Psoas muscle (tissue), 8 donors: Measurements from ENCODE around the gene TNS3. TPM values are rescaled to one million over a fixed set of nuclear protein-coding genes. Genes with fewer than 3 reads are reported as not detected.

Source experiments
- ATAC-seq, 4 donors: fragments of 200-7000 bp; cut with Tn5 transposase; one replicate each; pipeline ENCODE4 v1.9.1; 2020; ENCODE audit warnings: moderate library complexity in 3 of 4, mild to moderate bottlenecking in 2 of 4
- DNase-seq, 2 donors: peaks; one replicate each; pipeline ENCODE4 v3.0.0-alpha.2; 2020
- H3K27ac ChIP-seq: fragments of 200-600 bp; one replicate; pipeline ENCODE4 v1.8.0; 2022
- H3K27me3 ChIP-seq, 3 donors: fragments of 200-600 bp in 1 of 3; one replicate each; pipeline versions ENCODE4 v1.6.1 to v1.8.0; 2013 to 2022; ENCODE audit warnings: low read length in 2 of 3, mild to moderate bottlenecking in 2 of 3, moderate library complexity in 1 of 3; ENCODE audit not compliant: insufficient read depth in 3 of 3
- H3K36me3 ChIP-seq, 2 donors: fragments of 200-600 bp in 1 of 2; one replicate each; pipeline versions ENCODE4 v1.6.1 to v1.8.0; 2013 to 2022; ENCODE audit warnings: low read depth in 1 of 2, mild to moderate bottlenecking in 1 of 2, moderate library complexity in 1 of 2; ENCODE audit not compliant: insufficient read depth in 1 of 2
- H3K4me1 ChIP-seq: fragments of 200-600 bp; one replicate; pipeline ENCODE4 v1.8.0; 2022
- H3K4me3 ChIP-seq: fragments of 200-600 bp; one replicate; pipeline ENCODE4 v1.8.0; 2022; ENCODE audit warnings: mild to moderate bottlenecking
- H3K9me3 ChIP-seq: fragments of 200-600 bp; one replicate; pipeline ENCODE4 v1.8.0; 2022
- WGBS, 3 donors: extraction: QIAGEN DNeasy Blood & Tissue Kit; methylation state at CpG; one replicate each; pipeline versions ENCODE4 v1.1.6 to v1.1.7; 2013; 5-methylcytosine and 5-hydroxymethylcytosine counted together
- intact Hi-C, 2 donors: fragments of 100-400 bp; cut with DNase I; formaldehyde crosslinking; loops; one replicate each; pipeline versions ENCODE4 v1.11.0 to v1.14.2; 2022
- polyA plus RNA-seq, 3 donors: library from polyadenylated mRNA; stranded (reverse); fragments of 200-250 nt; gene quantifications; one replicate each; pipeline ENCODE4 v1.2.3, GENCODE V29; 2013
- total RNA-seq, 4 donors: library from RNA; stranded (reverse); fragmentation: NEBNext Ultra II Directional in 2 of 4; extraction: Animal tissue kit (Norgen Biotek cat#: 25700) in 2 of 4; gene quantifications; one replicate each; pipeline versions ENCODE4 v1.2.1 to v1.2.4, GENCODE V29; 2021 to 2023
- TF ChIP-seq, protein P1 (sequence below): fragments of 200-600 bp; IDR thresholded peaks from one replicate; pipeline ENCODE4 v1.8.0; 2022; ENCODE audit warnings: antibody characterized with exemption
- donor health status: healthy with polysubstance abuse.
- donor health status: DM: no; HTN: no; CAD: no; lungs with moderate emphysema.
- donor health status: Bipolar disorder and iron deficiency.
- donor health status: healthy.
- donor health status: DM: yes; HTN: yes; CAD: no.
- donor health status: DM: no; HTN: no; CAD: no.
- donor health status: DM: no; HTN: no; CAD: no.
- donor health status: DM: yes; HTN: yes; CAD: no.

The TNS3 gene
- total and polyA plus RNA-seq, 7 donors: 11.5 to 75.3 (median 35.0) TPM

DNA sequence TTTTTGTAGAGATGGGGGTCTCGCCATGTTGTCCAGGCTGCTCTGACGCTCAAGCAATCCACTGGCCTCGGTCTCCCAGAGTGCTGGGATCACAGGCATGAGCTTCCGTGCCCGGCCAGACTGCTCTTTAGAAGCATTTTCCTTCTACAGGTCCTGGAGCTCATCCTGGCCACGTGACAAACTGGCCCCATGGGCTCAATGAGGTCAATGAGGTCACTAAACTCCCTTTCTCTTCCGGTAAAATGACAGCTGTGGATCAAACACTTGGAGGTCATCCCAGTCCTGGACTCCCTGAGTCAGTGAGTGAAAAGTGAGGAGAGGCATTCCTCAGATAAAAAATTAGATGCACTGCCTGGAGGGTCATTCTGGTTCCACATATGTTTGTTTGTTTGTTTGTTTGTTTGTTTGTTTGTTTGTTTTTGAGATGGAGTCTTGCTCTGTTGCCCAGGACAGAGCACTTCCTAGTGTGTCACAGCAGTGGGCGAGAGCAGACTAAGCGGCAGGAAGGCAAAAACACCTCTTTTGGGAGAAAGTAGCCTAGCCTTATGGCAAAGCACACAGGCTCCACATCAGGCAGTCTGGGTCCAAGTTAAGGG lies 134.9 kb downstream of the TNS3 start:
- intact Hi-C loops: loop anchor here (5.0 to 10.0 kb wide), 3 partner anchors 35 to 128 kb away; no protein-coding TSS in a partner anchor
- ATAC-seq: peak; percentile 41 to 58 (median 52)

DNA sequence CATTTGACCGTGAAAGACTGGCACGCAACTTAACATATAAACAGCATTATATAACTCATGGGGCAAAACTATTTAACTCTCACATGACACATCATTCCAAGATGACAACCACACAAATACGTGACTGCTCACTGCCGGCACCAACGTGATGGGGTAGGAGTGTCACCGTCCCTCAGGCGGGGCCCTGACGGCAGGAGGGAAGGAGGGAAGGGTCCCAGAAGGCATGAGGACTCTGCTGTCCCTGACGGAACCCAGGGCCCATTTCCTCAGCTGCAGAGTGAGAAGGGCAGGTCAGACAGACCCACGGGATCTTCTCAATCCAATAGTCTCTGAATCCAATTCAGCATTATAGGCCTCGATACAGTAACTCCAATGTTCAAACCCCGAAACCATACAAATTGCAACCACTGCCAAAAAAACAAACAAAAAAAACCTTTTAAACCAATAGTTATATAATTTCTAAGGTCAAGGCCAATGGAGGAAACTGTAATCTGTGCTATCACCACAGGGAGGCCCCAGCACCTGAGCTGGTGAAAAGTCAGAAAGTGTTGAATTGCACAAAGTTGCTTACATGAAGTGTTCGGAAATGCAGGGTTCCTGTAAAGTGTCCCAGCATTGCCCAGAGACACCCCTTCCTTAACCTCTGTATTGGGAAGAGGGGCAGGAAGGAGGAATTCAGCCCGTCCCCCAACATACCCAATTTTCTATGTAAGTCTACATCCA lies 137.4 kb downstream of the TNS3 start:
- H3K36me3 ChIP-seq: peaks cover 0 to 3% of the 10 kb centered on the region in 2 donors
- no peaks in the 10 kb centered on the region for H3K27me3 ChIP-seq
- no peak for DNase-seq
- ATAC-seq: peak in 1 of 4 donors; percentile 48
- TF ChIP-seq, protein P1, sequence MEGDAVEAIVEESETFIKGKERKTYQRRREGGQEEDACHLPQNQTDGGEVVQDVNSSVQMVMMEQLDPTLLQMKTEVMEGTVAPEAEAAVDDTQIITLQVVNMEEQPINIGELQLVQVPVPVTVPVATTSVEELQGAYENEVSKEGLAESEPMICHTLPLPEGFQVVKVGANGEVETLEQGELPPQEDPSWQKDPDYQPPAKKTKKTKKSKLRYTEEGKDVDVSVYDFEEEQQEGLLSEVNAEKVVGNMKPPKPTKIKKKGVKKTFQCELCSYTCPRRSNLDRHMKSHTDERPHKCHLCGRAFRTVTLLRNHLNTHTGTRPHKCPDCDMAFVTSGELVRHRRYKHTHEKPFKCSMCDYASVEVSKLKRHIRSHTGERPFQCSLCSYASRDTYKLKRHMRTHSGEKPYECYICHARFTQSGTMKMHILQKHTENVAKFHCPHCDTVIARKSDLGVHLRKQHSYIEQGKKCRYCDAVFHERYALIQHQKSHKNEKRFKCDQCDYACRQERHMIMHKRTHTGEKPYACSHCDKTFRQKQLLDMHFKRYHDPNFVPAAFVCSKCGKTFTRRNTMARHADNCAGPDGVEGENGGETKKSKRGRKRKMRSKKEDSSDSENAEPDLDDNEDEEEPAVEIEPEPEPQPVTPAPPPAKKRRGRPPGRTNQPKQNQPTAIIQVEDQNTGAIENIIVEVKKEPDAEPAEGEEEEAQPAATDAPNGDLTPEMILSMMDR: peak; percentile 52
- intact Hi-C loops: loop anchor here (5.0 to 10.0 kb wide), 4 partner anchors 38 to 138 kb away; partner anchors contain the start of gene TNS3 (in 1 of the 2)
- peaks cover 48% of the 10 kb centered on the region for H3K4me1 ChIP-seq
- no peak overlapping the region for H3K4me3 ChIP-seq
- 74 to 84% (median 74%) methylated on average over 14 of the region's 14 CpGs for WGBS, 3 donors
- H3K27ac ChIP-seq: peak overlapping the region; percentile 94
- no peaks in the 10 kb centered on the region for H3K9me3 ChIP-seq

More for the DNA sequence above, 134.9 kb downstream of the TNS3 start:
- Histone ChIP-seq H3K4me3 (no peak overlapping the region), H3K27ac (peak overlapping the region; percentile 94), H3K27me3 (no peaks in the 10 kb centered on the region), H3K36me3 (no peaks in the 10 kb centered on the region), H3K4me1 (peaks cover 62% of the 10 kb centered on the region), H3K9me3 (no peaks in the 10 kb centered on the region)
- WGBS, 3 donors: 46 to 50% (median 48%) methylated on average over 9 of the region's 9 CpGs
- TF ChIP-seq, protein P1: no peak
- DNase-seq: peak in 1 of 2 donors; percentile 56

DNA sequence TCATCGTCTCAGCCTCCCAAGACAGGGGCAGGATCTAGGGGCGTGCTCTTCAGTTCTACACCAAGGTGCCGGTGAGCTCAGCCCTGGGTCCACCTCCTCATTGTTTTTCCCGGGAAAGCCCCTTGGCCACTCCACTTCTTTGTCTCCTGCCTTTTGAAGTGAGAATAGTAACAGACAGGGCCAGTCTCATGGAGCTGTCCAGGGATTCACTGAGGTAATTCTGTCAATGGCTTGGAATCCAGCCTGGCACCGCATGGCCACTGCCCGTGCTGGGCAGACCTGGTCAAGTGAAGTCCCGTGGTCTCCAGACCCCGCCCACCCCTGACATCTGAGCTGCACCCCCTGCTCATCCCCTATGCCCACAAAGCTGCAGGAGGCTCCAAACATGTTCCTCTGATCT lies 138.9 kb downstream of the TNS3 start:
- TF ChIP-seq, protein P1: no peak
- ATAC-seq (peak in 1 of 4 donors; percentile 33), DNase-seq (no peak)
- no peaks in the 10 kb centered on the region for H3K27me3 ChIP-seq
- no peak overlapping the region for H3K4me3 ChIP-seq
- no peaks in the 10 kb centered on the region for H3K9me3 ChIP-seq
- no peak overlapping the region for H3K27ac ChIP-seq
- intact Hi-C loops: loop anchor here (5.0 to 10.0 kb wide), 2 partner anchors 132 to 139 kb away; partner anchors contain the start of gene TNS3 (in 1 of the 2)
- 49 to 61% (median 57%) methylated on average over 8 of the region's 8 CpGs for WGBS, 3 donors
- peaks cover 5 to 18% of the 10 kb centered on the region in 2 donors for H3K36me3 ChIP-seq
- H3K4me1 ChIP-seq: peaks cover 48% of the 10 kb centered on the region

DNA sequence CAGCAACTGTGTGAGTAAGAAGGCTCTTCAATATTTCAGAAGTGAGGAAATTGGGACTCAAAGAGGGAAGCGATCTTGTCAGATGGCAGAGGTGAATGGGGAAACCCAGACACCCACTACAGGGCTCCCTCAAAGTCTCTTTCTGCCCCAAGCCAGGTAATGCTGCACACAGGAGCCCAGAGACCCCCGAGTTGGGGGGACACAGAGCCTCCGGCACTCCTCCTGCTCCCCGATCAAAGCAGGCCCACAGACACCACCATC lies 139.4 kb downstream of the TNS3 start:
- TF ChIP-seq, protein P1: no peak
- ATAC-seq (no peak), DNase-seq (no peak)
- peaks cover 5 to 22% of the 10 kb centered on the region in 2 donors for H3K36me3 ChIP-seq
- no peaks in the 10 kb centered on the region for H3K27me3 ChIP-seq
- H3K4me3 ChIP-seq: no peak overlapping the region
- WGBS, 3 donors: 94 to 95% (median 95%) methylated on average over 4 of the region's 4 CpGs
- peaks cover 43% of the 10 kb centered on the region for H3K4me1 ChIP-seq
- peak overlapping the region; percentile 10 for H3K27ac ChIP-seq
- H3K9me3 ChIP-seq: no peaks in the 10 kb centered on the region
- intact Hi-C loops: loop anchor here (5.0 to 10.0 kb wide), 2 partner anchors 132 to 140 kb away; partner anchors contain the start of gene TNS3 (in 1 of the 2)
